ENCODE measurements around the gene ATXN1.

- TF ChIP-seq CTCF (IDR thresholded peaks at IDR 0.05) (no peak), POLR2A (IDR thresholded peaks at IDR 0.05) (no peak)
Observed at GRCh38 chr6:16473908-16474771, 287.1 kb downstream of the ATXN1 start.
